Thoracic aorta (tissue), 2 donors: Measurements from ENCODE around the gene DOCK3. TPM values are rescaled to one million over a fixed set of nuclear protein-coding genes. Genes with fewer than 3 reads are reported as not detected.
"Not testable (repeated sequence)": the region's sequence is repeated elsewhere in the genome, so short reads cannot be mapped to it uniquely, and the experiment has no call there.

Source experiments
- ATAC-seq: fragments of 150-250 bp; one replicate; pipeline ENCODE4 v1.8.0; 2017; ENCODE audit warnings: low read depth; ENCODE audit not compliant: insufficient number of reproducible peaks, low FRiP score
- DNase-seq: peaks from one replicate; pipeline ENCODE4 v3.0.0-alpha.2; 2020; ENCODE audit warnings: low spot score
- H3K27ac ChIP-seq, 2 donors: fragments of 200-600 bp; sonication (generic); 1 replicate in 1 of 2; 2 replicates in 1 of 2; pipeline ENCODE4 v1.5.1; 2016; ENCODE audit warnings: mild to moderate bottlenecking in 2 of 2, moderate library complexity in 2 of 2
- H3K27me3 ChIP-seq: fragments of 200-600 bp; sonication (generic); replicated peaks from 2 replicates; pipeline ENCODE4 v1.6.0; 2016; ENCODE audit warnings: mild to moderate bottlenecking; ENCODE audit not compliant: insufficient read depth
- H3K36me3 ChIP-seq: fragments of 200-600 bp; sonication (generic); one replicate; pipeline ENCODE4 v1.5.1; 2016
- H3K4me1 ChIP-seq, 2 donors: fragments of 200-600 bp; sonication (generic); 1 replicate in 1 of 2; 2 replicates in 1 of 2; pipeline versions ENCODE4 v1.5.1 to v1.6.0; 2016; ENCODE audit warnings: low read depth in 2 of 2, mild to moderate bottlenecking in 1 of 2; ENCODE audit not compliant: control insufficient read depth in 1 of 2
- H3K4me3 ChIP-seq: fragments of 200-600 bp; sonication (generic); 2 replicates; pipeline ENCODE4 v1.5.1; 2016; ENCODE audit warnings: mild to moderate bottlenecking
- H3K9me3 ChIP-seq: fragments of 200-600 bp; sonication (generic); 2 replicates; pipeline ENCODE4 v1.5.1; 2016
- CTCF ChIP-seq: fragments of 200-600 bp; sonication (generic); IDR thresholded peaks from one replicate; pipeline ENCODE4 v1.5.1; 2019; ENCODE audit warnings: antibody characterized with exemption
- total RNA-seq, 2 donors: library from RNA; depleted of rRNA; stranded (reverse); fragments of >200 nt; gene quantifications; one replicate each; pipeline versions ENCODE4 v1.1.0 to v1.2.3, GENCODE V29; 2016

DOCK3 gene
- total RNA-seq, 2 donors from 2014 or later: 0.14 to 0.71 TPM

GRCh38 chr3:51360806-51361205 lies 686.1 kb downstream of the DOCK3 start:
- Histone ChIP-seq H3K27ac (no peak overlapping the region), H3K9me3 (no peaks in the 10 kb centered on the region), H3K4me3 (no peak overlapping the region), H3K27me3 (no peaks in the 10 kb centered on the region), H3K36me3 (no peaks in the 10 kb centered on the region), H3K4me1 (no peaks in the 10 kb centered on the region)
- DNase-seq: no peak
- no peak for TF ChIP-seq CTCF
- ATAC-seq: no peak

GRCh38 chr3:51361746-51362145 lies 687.0 kb downstream of the DOCK3 start:
- no peak for TF ChIP-seq CTCF
- Histone ChIP-seq H3K9me3 (no peaks in the 10 kb centered on the region), H3K27ac (no peak overlapping the region), H3K27me3 (no peaks in the 10 kb centered on the region), H3K36me3 (no peaks in the 10 kb centered on the region), H3K4me1 (no peaks in the 10 kb centered on the region), H3K4me3 (no peak overlapping the region)
- no peak for DNase-seq
- ATAC-seq: no peak

GRCh38 chr3:51362476-51362875 lies 687.7 kb downstream of the DOCK3 start:
- Histone ChIP-seq H3K27me3 (no peaks in the 10 kb centered on the region), H3K36me3 (no peaks in the 10 kb centered on the region), H3K9me3 (no peaks in the 10 kb centered on the region), H3K4me3 (no peak overlapping the region), H3K4me1 (no peaks in the 10 kb centered on the region), H3K27ac (no peak overlapping the region)
- DNase-seq (no peak), ATAC-seq (no peak)
- no peak for TF ChIP-seq CTCF

GRCh38 chr3:51368276-51368675 lies 693.5 kb downstream of the DOCK3 start:
- H3K27me3 ChIP-seq, H3K9me3 ChIP-seq, H3K36me3 ChIP-seq, H3K4me1 ChIP-seq, H3K4me3 ChIP-seq, H3K27ac ChIP-seq, DNase-seq, ATAC-seq: not testable (repeated sequence)

GRCh38 chr3:51371943-51372557 lies 697.3 kb downstream of the DOCK3 start:
- ATAC-seq: peak; percentile 60

More at GRCh38 chr3:51371943-51372557, 697.3 kb downstream of the DOCK3 start:
- H3K9me3 ChIP-seq: no peaks in the 10 kb centered on the region
- no peak overlapping the region for H3K27ac ChIP-seq
- H3K4me3 ChIP-seq: no peak overlapping the region
- TF ChIP-seq CTCF: peak; percentile 67
- DNase-seq: no peak
- no peaks in the 10 kb centered on the region for H3K4me1 ChIP-seq
- H3K27me3 ChIP-seq: no peaks in the 10 kb centered on the region
- H3K36me3 ChIP-seq: no peaks in the 10 kb centered on the region
